DND-41 (cell line): ENCODE measurements around the gene FAM20B.

Experiments
- ATAC-seq: fragments of 200-7000 bp; cut with Tn5 transposase; 3 replicates; pipeline ENCODE4 v1.9.1; 2021; ENCODE audit warnings: low read depth; ENCODE audit not compliant: insufficient read depth
- DNase-seq: peaks from one replicate; pipeline ENCODE4 v3.0.0-alpha.2; 2020
- H2AFZ ChIP-seq: 2 replicates; pipeline ENCODE4 v1.6.0; 2012; ENCODE audit warnings: low read depth, low read length
- H3K27ac ChIP-seq: 2 replicates; pipeline ENCODE4 v1.5.1; 2012; ENCODE audit warnings: low read length, inconsistent platforms
- H3K27me3 ChIP-seq: fragments of 200-600 bp; sonication (generic); 2 replicates; pipeline ENCODE4 v1.6.0; 2012; ENCODE audit warnings: low read length, mild to moderate bottlenecking, inconsistent platforms; ENCODE audit not compliant: insufficient read depth, poor library complexity
- H3K36me3 ChIP-seq: 2 replicates; pipeline ENCODE4 v1.5.1; 2012; ENCODE audit warnings: low read length, inconsistent platforms; ENCODE audit not compliant: insufficient read depth
- H3K4me1 ChIP-seq: 2 replicates; pipeline ENCODE4 v1.5.1; 2012; ENCODE audit warnings: mild to moderate bottlenecking, low read length; ENCODE audit not compliant: insufficient read depth
- H3K4me2 ChIP-seq: 2 replicates; pipeline ENCODE4 v1.6.0; 2012; ENCODE audit warnings: mild to moderate bottlenecking, moderate library complexity, low read length, inconsistent platforms; ENCODE audit not compliant: insufficient read depth
- H3K4me3 ChIP-seq, 2 experiments: fragments of 200-600 bp in 1 of 2; shearing (Covaris generic) in 1 of 2; 2 replicates each; pipeline ENCODE4 v1.5.1; 2012 to 2016; ENCODE audit warnings: inconsistent platforms in 2 of 2, low read length in 2 of 2, mild to moderate bottlenecking in 2 of 2, low read depth in 1 of 2, moderate library complexity in 1 of 2
- H3K79me2 ChIP-seq: 2 replicates; pipeline ENCODE4 v1.6.0; 2012; ENCODE audit warnings: low read length, inconsistent platforms; ENCODE audit not compliant: insufficient read depth
- H3K9ac ChIP-seq: 2 replicates; pipeline ENCODE4 v1.6.0; 2012; ENCODE audit warnings: low read depth, mild to moderate bottlenecking, inconsistent platforms, low read length, moderate library complexity
- H3K9me3 ChIP-seq: 2 replicates; pipeline ENCODE4 v1.5.1; 2012; ENCODE audit warnings: low read length, moderate library complexity, mild to moderate bottlenecking, inconsistent platforms; ENCODE audit not compliant: insufficient read depth, severe bottlenecking
- H4K20me1 ChIP-seq: 2 replicates; pipeline ENCODE4 v1.6.0; 2012; ENCODE audit warnings: low read length; ENCODE audit not compliant: insufficient read depth
- CTCF ChIP-seq: IDR thresholded peaks from 2 replicates; pipeline ENCODE4 v1.5.1; 2012; ENCODE audit warnings: borderline replicate concordance, low read length, moderate library complexity, mild to moderate bottlenecking; ENCODE audit not compliant: poor library complexity, severe bottlenecking; ENCODE audit errors: extremely low read depth
- EZH2 ChIP-seq: IDR thresholded peaks from 3 replicates; pipeline ENCODE4 v1.6.1; 2012; ENCODE audit warnings: borderline replicate concordance, low read depth, mild to moderate bottlenecking, moderate library complexity, low read length, inconsistent platforms; ENCODE audit not compliant: severe bottlenecking

Gene FAM20B

GRCh38 chr1:179053486-179053885, 27.8 kb downstream of the FAM20B start:
- H3K36me3 ChIP-seq = peaks cover 29% of the 10 kb centered on the region
- H3K4me2 ChIP-seq = no peak overlapping the region
- no peak overlapping the region for H3K27ac ChIP-seq

DNA sequence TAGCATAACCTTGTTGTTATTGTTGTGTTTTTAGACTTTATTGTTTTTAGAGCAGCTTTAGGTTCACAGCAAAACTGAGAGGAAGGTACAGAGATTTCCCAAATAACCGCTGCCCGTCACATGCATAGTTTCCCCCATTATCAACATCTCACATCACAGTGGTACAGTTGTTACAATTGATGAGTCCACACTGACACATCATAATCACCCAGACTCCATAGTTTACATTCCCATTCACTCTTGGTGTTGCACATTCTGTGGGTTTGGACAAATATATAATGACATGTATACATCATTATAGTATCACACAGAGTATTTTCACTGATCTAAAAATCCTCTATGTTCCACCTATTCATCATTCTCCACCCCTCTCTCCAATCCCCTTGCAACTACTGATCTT, 30.2 kb downstream of the FAM20B start:
- Histone ChIP-seq H3K79me2 (no peaks in the 10 kb centered on the region), H3K4me1 (no peaks in the 10 kb centered on the region), H3K27ac (no peak overlapping the region), H3K27me3 (no peaks in the 10 kb centered on the region), H2AFZ (no peak overlapping the region), H4K20me1 (no peaks in the 10 kb centered on the region), H3K36me3 (peaks cover 35% of the 10 kb centered on the region), H3K9me3 (no peaks in the 10 kb centered on the region), H3K9ac (no peak overlapping the region), H3K4me3 (no peak overlapping the region), H3K4me2 (no peak overlapping the region)
- no peak for ATAC-seq
- TF ChIP-seq EZH2 = no peak
- no peak for DNase-seq

More at GRCh38 chr1:179053486-179053885, 27.8 kb downstream of the FAM20B start:
- Histone ChIP-seq H3K9ac (no peak overlapping the region), H4K20me1 (0 out of 2 replicates have a peak, but pooled peaks cover 3% of the 10 kb centered on the region), H3K27me3 (no peaks in the 10 kb centered on the region), H3K4me1 (no peaks in the 10 kb centered on the region), H3K4me3 (no peak overlapping the region), H3K79me2 (no peaks in the 10 kb centered on the region), H3K9me3 (no peaks in the 10 kb centered on the region), H2AFZ (no peak overlapping the region)
- no peak for TF ChIP-seq EZH2
- TF ChIP-seq CTCF = no peak
- ATAC-seq (no peak), DNase-seq (no peak)

DNA sequence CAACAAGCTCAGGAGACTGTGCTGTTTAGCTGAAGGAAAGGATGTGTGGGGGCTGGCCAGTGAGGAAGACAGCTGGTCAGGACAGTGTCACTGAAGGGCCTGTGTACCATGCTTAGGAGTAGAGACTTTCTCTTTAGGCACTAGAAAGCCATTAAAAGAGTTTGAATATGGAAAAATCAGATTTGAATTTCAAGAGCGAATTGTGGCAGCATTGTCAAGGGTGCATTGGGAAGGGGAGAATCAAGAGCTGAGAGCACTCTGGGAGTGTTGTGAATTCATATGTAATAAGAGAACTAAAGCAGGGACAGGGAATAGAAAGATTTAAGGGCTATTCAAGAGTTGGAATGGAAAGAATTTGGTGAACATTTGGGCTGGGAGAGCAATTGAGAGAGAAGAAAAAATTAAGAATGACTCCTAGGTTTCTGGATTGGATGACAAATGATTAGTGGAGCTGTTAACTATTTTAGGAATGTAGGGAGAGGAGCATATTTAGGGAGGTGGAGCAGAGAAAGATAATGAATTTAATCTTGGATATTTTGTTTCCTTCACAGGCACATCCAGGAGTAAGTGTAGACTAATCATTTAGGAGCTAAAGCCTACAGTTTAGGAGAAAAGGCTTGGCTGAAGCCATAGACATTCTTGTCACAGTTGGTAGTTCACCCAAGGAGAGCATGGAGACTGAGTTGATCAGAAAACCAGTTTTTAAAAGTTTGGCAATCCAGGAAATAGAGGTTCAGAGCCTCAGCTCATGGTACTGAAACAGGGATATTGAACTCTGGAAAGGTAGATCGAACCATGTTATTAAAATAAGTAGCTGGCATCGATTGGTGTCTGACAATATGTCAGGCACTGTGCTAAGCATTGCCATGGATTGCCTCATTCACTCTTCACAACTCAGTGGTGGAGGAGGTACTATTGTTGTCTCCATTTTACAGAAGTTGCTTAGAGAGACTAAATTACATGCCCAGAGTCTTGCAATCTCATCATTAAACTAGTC, 33.1 kb downstream of the FAM20B start:
- DNase-seq (no peak), ATAC-seq (no peak)
- Histone ChIP-seq H4K20me1 (no peaks in the 10 kb centered on the region), H3K9me3 (no peaks in the 10 kb centered on the region), H3K9ac (no peak overlapping the region), H3K4me1 (no peaks in the 10 kb centered on the region), H2AFZ (no peak overlapping the region), H3K27ac (no peak overlapping the region), H3K27me3 (no peaks in the 10 kb centered on the region), H3K4me3 (no peak overlapping the region), H3K36me3 (peaks cover 41% of the 10 kb centered on the region), H3K4me2 (no peak overlapping the region), H3K79me2 (no peaks in the 10 kb centered on the region)
- TF ChIP-seq EZH2 = no peak

DNA sequence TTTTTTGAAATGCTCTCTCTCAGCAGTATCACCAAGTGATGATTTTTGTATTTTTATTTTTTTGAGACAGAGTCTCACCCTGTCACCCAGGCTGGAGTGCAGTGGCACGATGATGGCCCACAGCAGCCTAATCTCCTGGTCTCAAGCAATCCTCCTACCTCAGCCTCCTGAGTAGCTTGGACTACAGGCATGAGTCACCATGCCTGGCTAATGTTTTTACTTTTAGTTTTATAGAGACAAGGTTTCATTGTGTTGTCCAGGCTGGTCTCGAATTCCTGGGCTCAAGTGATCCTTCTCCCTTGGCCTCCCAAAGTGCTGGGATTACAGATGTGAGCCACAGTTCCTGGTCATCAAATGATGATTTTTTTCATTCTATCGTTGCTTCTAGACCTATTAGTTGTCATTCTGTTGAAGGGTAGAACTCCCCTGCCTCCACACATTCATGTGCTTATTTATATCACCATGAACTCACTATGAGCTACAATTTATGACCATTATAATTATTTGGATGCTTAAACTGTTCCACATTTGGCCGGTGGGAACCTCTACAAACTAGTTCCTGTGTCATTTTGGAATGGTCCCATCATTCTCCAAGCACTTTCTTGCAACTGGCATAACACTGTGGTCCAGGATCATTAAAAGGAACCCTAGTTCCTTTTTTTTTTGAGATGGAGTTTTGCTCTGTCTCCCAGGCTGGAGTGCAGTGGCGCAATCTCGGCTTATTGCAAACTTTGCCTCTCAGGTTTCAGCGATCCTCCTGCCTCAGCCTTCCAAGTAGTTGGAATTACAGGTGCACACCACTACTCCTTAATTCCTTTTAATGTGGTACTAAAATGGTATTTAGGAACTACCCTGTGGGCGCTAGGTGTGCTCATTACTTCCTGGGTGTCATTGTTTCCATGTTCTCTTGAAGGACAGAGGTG, 35.9 kb downstream of the FAM20B start:
- H3K4me3 ChIP-seq = no peak overlapping the region
- H3K4me1 ChIP-seq = no peaks in the 10 kb centered on the region
- no peaks in the 10 kb centered on the region for H3K27me3 ChIP-seq
- no peak overlapping the region for H3K9ac ChIP-seq
- H3K9me3 ChIP-seq = no peaks in the 10 kb centered on the region
- H3K79me2 ChIP-seq = no peaks in the 10 kb centered on the region
- TF ChIP-seq CTCF = no peak
- TF ChIP-seq EZH2 = no peak
- H2AFZ ChIP-seq = no peak overlapping the region
- peaks cover 45% of the 10 kb centered on the region for H3K36me3 ChIP-seq
- H4K20me1 ChIP-seq = no peaks in the 10 kb centered on the region
- no peak overlapping the region for H3K27ac ChIP-seq
- no peak overlapping the region for H3K4me2 ChIP-seq
- DNase-seq = no peak
- no peak for ATAC-seq
